ENCODE data around the gene RAB13. TPM values are rescaled to one million over a fixed set of nuclear protein-coding genes. Genes with fewer than 3 reads are reported as not detected.

RAB13 gene
- total RNA-seq, 1 donor from 2014 or later, result 153 TPM

GRCh38 chr1:153963850-153964331 is 22.2 kb downstream of the RAB13 start:
- Mint-ChIP-seq H3K27ac (ENCODE audit: unreplicated experiment) (peak overlapping the region; percentile 92), H3K4me3 (ENCODE audit: unreplicated experiment) (peak overlapping the region; percentile 85), H3K9me3 (ENCODE audit: unreplicated experiment) (no peaks in the 10 kb centered on the region), H3K4me1 (ENCODE audit: unreplicated experiment) (peaks cover 68% of the 10 kb centered on the region), H3K36me3 (ENCODE audit: unreplicated experiment) (peaks cover 7% of the 10 kb centered on the region), H3K27me3 (ENCODE audit: unreplicated experiment) (no peaks in the 10 kb centered on the region)
- TF ChIP-seq CTCF (IDR thresholded peaks at IDR 0.05), result no peak
- DNase-seq (ENCODE audit: extremely low spot score, unreplicated experiment), result no peak

- no peaks in the 10 kb centered on the region for H3K27me3 Mint-ChIP-seq (ENCODE audit: unreplicated experiment)
- H3K27ac Mint-ChIP-seq (ENCODE audit: unreplicated experiment), result peak within 1 kb of the TSS; percentile 92
- peak within 1 kb of the TSS; percentile 85 for H3K4me3 Mint-ChIP-seq (ENCODE audit: unreplicated experiment)
- TF ChIP-seq CTCF (IDR thresholded peaks at IDR 0.05), result no peak
- peaks cover 7% of the 10 kb centered on the region for H3K36me3 Mint-ChIP-seq (ENCODE audit: unreplicated experiment)
- DNase-seq (ENCODE audit: extremely low spot score, unreplicated experiment), result peak; percentile 98
- no peaks in the 10 kb centered on the region for H3K9me3 Mint-ChIP-seq (ENCODE audit: unreplicated experiment)
- H3K4me1 Mint-ChIP-seq (ENCODE audit: unreplicated experiment), result peaks cover 65% of the 10 kb centered on the region
Observed at GRCh38 chr1:153963030-153963849, 22.9 kb downstream of the RAB13 start, which contains the start of gene SLC39A1. Gene SLC39A1 (minus strand): TSS chr1:153963537. CDS start chr1:153962715, 822 bp downstream.

DNA sequence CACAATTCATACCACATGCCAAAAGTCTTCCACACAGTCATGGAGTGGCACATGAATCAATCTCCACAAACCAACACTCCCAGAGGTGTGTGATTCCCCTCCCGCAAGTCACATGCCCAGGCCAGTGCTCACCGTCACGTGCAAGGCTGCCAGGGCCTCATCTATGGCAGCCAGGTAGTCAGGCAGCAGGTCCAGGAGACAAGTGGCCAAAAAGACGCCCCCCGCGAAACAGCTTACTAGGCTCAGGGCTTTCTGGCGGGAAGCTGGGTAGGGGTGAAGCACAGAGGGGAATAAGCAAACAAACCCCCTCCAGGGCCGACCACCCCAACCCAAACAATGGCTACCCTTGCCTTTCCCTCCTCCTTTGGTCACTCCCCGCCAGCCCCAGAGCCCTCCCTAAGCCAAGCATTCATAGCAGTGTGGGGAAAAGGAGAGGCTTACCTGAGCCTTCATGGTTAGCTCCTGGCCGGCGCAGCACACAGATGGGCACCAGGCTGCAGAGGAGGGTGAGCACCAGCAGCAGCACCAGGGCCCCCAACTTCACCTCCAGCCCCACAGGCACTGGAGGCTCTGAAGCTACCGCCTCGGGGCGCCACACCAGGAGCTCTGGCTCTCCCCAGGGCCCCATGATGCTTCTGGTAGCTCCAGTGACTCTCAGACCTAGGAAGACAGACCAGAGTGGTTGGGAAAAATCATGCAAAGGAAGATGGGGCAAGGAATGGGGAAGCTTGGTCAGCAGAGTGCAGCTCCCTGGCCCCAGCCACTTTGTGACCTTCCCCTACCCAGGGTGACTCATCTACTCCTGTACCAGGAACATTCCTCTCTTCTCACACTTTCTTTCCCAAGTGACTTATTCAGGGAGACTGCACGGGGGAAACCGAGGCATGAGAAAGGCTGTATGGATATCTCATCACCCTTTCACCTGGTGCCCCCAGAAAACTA is 23.8 kb downstream of the RAB13 start:
- H3K27me3 Mint-ChIP-seq (ENCODE audit: unreplicated experiment), result no peaks in the 10 kb centered on the region
- no peak for DNase-seq (ENCODE audit: extremely low spot score, unreplicated experiment)
- peak overlapping the region; percentile 92 for H3K27ac Mint-ChIP-seq (ENCODE audit: unreplicated experiment)
- peak overlapping the region; percentile 85 for H3K4me3 Mint-ChIP-seq (ENCODE audit: unreplicated experiment)
- H3K36me3 Mint-ChIP-seq (ENCODE audit: unreplicated experiment), result peaks cover 7% of the 10 kb centered on the region
- peaks cover 62% of the 10 kb centered on the region for H3K4me1 Mint-ChIP-seq (ENCODE audit: unreplicated experiment)
- no peak for TF ChIP-seq CTCF (IDR thresholded peaks at IDR 0.05)
- no peaks in the 10 kb centered on the region for H3K9me3 Mint-ChIP-seq (ENCODE audit: unreplicated experiment)

GRCh38 chr1:153961421-153961820 is 24.7 kb downstream of the RAB13 start:
- peak overlapping the region; percentile 85 for H3K4me3 Mint-ChIP-seq (ENCODE audit: unreplicated experiment)
- peaks cover 65% of the 10 kb centered on the region for H3K4me1 Mint-ChIP-seq (ENCODE audit: unreplicated experiment)
- H3K27ac Mint-ChIP-seq (ENCODE audit: unreplicated experiment), result peak overlapping the region; percentile 92
- no peaks in the 10 kb centered on the region for H3K27me3 Mint-ChIP-seq (ENCODE audit: unreplicated experiment)
- H3K36me3 Mint-ChIP-seq (ENCODE audit: unreplicated experiment), result peaks cover 7% of the 10 kb centered on the region
- no peak for TF ChIP-seq CTCF (IDR thresholded peaks at IDR 0.05)
- no peak for DNase-seq (ENCODE audit: extremely low spot score, unreplicated experiment)
- H3K9me3 Mint-ChIP-seq (ENCODE audit: unreplicated experiment), result no peaks in the 10 kb centered on the region

Data from osteocyte (in vitro differentiated cells).